Activated CD4-positive, alpha-beta memory T cell treated with anti-CD3 and anti-CD28 coated beads, Interleukin-2, amount 10 ng/mL, durations not matched to agents 7 days and 5 days (primary cell): ENCODE data around the gene IDH1. TPM values are rescaled to one million over a fixed set of nuclear protein-coding genes. Genes with fewer than 3 reads are reported as not detected.
"Not testable (repeated sequence)": the region's sequence is repeated elsewhere in the genome, so short reads cannot be mapped to it uniquely, and the experiment has no call there.

Experiments used
- CTCF ChIA-PET: fragments of 350-600 bp; sonication (Branson Sonifier 250); formaldehyde crosslinking; loops from one replicate; lab custom pipeline; 2021; ENCODE audit warnings: antibody characterized with exemption, inconsistent platforms; lab: Charles Lee
- POLR2A ChIA-PET: fragments of 350-600 bp; sonication (Branson Sonifier 250); formaldehyde crosslinking; loops from one replicate; lab custom pipeline; 2021; ENCODE audit warnings: antibody characterized with exemption; lab: Charles Lee
- DNase-seq: peaks from one replicate; pipeline ENCODE4 v3.0.0-alpha.2; 2020
- H3K27ac Mint-ChIP-seq: one replicate; pipeline ENCODE4 v1.8.0; 2021; ENCODE audit warnings: mild to moderate bottlenecking, mixed read lengths
- H3K27me3 Mint-ChIP-seq: one replicate; pipeline ENCODE4 v1.8.0; 2021; ENCODE audit warnings: mixed read lengths
- H3K36me3 Mint-ChIP-seq: one replicate; pipeline ENCODE4 v1.8.0; 2021; ENCODE audit warnings: low read depth, mixed read lengths
- H3K4me1 Mint-ChIP-seq: one replicate; pipeline ENCODE4 v1.8.0; 2021; ENCODE audit warnings: mixed read lengths
- H3K4me3 Mint-ChIP-seq: one replicate; pipeline ENCODE4 v1.8.0; 2021; ENCODE audit warnings: mild to moderate bottlenecking, mixed read lengths
- H3K9me3 Mint-ChIP-seq: one replicate; pipeline ENCODE4 v1.8.0; 2021; ENCODE audit warnings: mixed read lengths
- total RNA-seq, 2 experiments: library from RNA; stranded (reverse); gene quantifications; one replicate each; pipeline ENCODE4 v1.2.3, GENCODE V29; 2021

The IDH1 gene
- total RNA-seq, 2 experiments from 2014 or later: 41.3 to 44.2 TPM

DNA sequence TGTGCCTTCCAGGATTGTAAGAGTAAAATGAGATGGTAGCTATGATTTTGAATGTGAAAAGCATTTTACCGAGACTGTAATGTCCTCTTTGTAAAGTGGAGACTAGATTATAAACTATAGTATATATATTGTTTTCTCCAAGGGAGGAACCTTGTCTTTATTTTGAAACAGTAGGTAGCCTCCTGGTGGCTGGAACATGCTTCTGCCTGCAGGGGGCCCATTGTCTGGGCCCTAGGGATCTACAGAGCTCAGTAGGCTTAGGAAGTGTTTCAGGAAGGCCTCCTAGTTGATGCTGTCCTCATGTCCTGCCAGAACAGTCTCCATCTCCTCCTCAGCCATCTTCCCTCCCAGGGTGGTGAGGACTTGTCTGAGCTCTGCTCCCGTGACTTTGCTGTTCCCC, 14.2 kb upstream of the IDH1 start:
- no peak for DNase-seq
- no peak overlapping the region for H3K4me3 Mint-ChIP-seq
- H3K27me3 Mint-ChIP-seq: no peaks in the 10 kb centered on the region
- CTCF ChIA-PET: interaction anchor here (0.5 to 5.9 kb wide), 2 partner anchors 15 to 631 kb away, joined by 3 to 82 read pairs; partner anchors contain the start of gene IDH1
- H3K9me3 Mint-ChIP-seq: no peaks in the 10 kb centered on the region
- H3K4me1 Mint-ChIP-seq: peaks cover 53% of the 10 kb centered on the region
- POLR2A ChIA-PET: interaction anchor here (1.0 kb wide), 1 partner anchor 14 kb away, joined by 3 read pairs; the partner anchor contains the start of gene IDH1
- no peak overlapping the region for H3K27ac Mint-ChIP-seq
- peaks cover 42% of the 10 kb centered on the region for H3K36me3 Mint-ChIP-seq

DNA sequence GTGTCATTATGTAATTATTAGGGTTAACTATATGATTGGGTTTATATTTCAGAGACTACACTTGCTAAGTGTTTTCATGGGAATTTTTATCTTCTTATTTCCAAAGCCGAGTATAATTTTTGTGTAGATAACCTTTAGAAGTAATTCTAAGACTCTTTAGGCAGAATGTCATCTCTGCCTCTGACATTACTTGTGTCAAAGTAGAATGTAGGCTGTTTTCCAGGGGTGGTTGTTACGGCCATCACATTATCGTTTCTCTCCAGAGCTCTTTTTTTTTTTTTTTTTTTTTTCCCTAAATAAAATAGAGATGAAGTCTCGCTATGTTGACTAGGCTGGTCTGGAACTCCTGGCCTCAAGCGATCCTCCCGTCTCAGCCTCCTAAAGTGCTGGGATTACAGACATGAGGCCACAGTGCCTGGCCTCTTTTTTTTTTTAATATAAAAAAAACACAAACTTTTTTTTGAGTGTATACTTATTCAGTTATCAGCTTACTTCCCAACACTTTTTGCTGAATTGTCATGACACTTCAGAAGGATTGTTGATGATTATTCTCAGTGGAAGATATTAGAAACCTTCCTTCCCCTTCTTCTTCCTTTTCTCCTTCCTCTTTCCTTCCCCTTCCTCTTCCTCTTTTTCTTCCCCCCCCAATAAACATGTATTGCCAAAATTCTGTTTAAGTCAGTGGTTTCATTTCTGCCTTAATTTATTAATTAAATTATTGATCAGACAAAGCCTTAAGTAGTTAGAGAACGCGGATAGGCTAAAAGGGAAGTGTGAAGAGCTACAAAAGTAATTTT, 13.5 kb upstream of the IDH1 start:
- no peak overlapping the region for H3K4me3 Mint-ChIP-seq
- ChIA-PET CTCF (interaction anchor here (0.5 to 5.9 kb wide), 7 partner anchors 10 to 1979 kb away, joined by 3 to 82 read pairs (median 3); partner anchors contain the start of gene IDH1), POLR2A (no interaction called here)
- DNase-seq: no peak
- H3K27me3 Mint-ChIP-seq: no peaks in the 10 kb centered on the region
- peaks cover 35% of the 10 kb centered on the region for H3K36me3 Mint-ChIP-seq
- H3K4me1 Mint-ChIP-seq: peaks cover 55% of the 10 kb centered on the region
- H3K9me3 Mint-ChIP-seq: no peaks in the 10 kb centered on the region
- H3K27ac Mint-ChIP-seq: no peak overlapping the region

DNA sequence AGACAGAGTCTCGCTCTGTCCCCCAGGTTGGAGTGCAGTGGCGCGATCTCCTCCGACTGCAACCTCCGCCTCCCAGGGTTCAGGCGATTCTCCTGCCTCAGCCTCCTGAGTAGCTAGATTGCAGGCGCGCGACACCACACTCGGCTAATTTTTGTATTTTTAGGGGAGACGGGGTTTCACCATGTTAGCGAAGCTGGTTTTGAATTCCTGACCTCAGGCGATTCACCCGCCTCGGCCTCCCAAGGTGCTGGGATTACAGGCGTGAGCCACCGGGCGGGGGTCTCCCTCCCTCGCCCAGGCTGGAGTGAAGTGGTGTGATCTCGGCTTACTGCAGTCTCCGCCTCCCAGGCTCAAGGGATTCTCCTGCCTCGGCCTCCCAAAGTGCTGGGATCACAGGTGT, 12.7 kb upstream of the IDH1 start:
- POLR2A ChIA-PET: interaction anchor here (1.3 to 3.2 kb wide), 4 partner anchors 13 to 642 kb away, joined by 3 to 35 read pairs (median 6); partner anchors contain the start of genes CCNYL1, IDH1 and METTL21A
- peaks cover 57% of the 10 kb centered on the region for H3K4me1 Mint-ChIP-seq

DNA sequence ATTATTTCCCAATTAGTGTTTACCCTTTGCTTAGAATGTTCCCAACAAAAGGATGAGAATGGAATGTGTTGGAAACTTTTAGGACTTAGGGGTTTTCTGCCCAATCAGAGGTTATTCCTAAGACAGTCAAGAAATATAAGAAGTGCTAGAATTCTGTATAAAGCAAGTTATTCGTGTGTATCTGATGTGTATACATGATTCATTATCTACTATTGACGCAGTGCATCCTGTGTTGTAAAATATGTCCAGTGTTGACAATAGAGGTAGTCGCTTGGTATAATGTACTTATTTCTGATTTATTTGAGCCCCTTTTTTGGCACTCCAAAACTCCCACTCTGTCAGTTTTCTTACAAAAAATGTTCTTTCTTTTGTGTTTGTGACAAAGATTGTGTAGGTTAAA, 12.1 kb upstream of the IDH1 start:
- Mint-ChIP-seq H3K4me3 (peak overlapping the region; percentile 90), H3K9me3 (no peaks in the 10 kb centered on the region), H3K4me1 (peaks cover 57% of the 10 kb centered on the region), H3K36me3 (peaks cover 30% of the 10 kb centered on the region), H3K27ac (peak overlapping the region; percentile 96), H3K27me3 (no peaks in the 10 kb centered on the region)
- DNase-seq: no peak
- CTCF ChIA-PET: interaction anchor here (0.6 to 5.9 kb wide), 5 partner anchors 13 to 640 kb away, joined by 3 to 82 read pairs (median 3); partner anchors contain the start of gene IDH1
- POLR2A ChIA-PET: interaction anchor here (0.9 to 3.2 kb wide), 6 partner anchors 8 to 737 kb away, joined by 3 to 35 read pairs (median 5); partner anchors contain the start of genes CCNYL1, CREB1, IDH1 and METTL21A

More for the DNA sequence above, 12.7 kb upstream of the IDH1 start:
- H3K9me3 Mint-ChIP-seq, H3K27me3 Mint-ChIP-seq, H3K27ac Mint-ChIP-seq, DNase-seq: not testable (repeated sequence)
- CTCF ChIA-PET: interaction anchor here (0.6 to 5.9 kb wide), 5 partner anchors 13 to 1979 kb away, joined by 3 to 82 read pairs (median 3); partner anchors contain the start of gene IDH1
- H3K4me3 Mint-ChIP-seq: peak overlapping the region; percentile 90
- H3K36me3 Mint-ChIP-seq: peaks cover 34% of the 10 kb centered on the region

DNA sequence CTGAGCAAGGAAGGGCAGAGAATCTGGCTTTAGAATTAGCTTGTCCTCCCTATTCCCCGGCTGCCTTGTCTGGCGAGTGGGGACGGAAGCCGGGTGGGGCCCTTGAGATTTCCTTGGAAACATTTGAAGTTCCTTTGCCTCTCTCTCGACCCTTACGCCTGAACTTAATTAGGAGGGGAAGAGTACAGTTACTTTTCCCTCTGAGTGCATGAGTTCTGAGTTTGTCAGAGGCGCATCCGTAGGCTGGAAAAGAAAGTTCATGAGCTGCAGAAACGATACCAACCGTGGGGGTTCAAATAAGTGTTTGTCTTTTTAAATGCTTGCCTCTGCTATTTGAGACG, 11.7 kb upstream of the IDH1 start:
- Mint-ChIP-seq H3K4me1 (peaks cover 56% of the 10 kb centered on the region), H3K27me3 (no peaks in the 10 kb centered on the region), H3K36me3 (peaks cover 28% of the 10 kb centered on the region), H3K4me3 (peak overlapping the region; percentile 90), H3K27ac (peak overlapping the region; percentile 96), H3K9me3 (no peaks in the 10 kb centered on the region)
- ChIA-PET POLR2A (interaction anchor here (0.8 to 3.2 kb wide), 9 partner anchors 8 to 737 kb away, joined by 3 to 35 read pairs (median 5); partner anchors contain the start of genes CCNYL1, CREB1, IDH1 and METTL21A), CTCF (interaction anchor here (0.6 to 5.9 kb wide), 5 partner anchors 12 to 640 kb away, joined by 3 to 82 read pairs (median 3); partner anchors contain the start of gene IDH1)
- DNase-seq: no peak

DNA sequence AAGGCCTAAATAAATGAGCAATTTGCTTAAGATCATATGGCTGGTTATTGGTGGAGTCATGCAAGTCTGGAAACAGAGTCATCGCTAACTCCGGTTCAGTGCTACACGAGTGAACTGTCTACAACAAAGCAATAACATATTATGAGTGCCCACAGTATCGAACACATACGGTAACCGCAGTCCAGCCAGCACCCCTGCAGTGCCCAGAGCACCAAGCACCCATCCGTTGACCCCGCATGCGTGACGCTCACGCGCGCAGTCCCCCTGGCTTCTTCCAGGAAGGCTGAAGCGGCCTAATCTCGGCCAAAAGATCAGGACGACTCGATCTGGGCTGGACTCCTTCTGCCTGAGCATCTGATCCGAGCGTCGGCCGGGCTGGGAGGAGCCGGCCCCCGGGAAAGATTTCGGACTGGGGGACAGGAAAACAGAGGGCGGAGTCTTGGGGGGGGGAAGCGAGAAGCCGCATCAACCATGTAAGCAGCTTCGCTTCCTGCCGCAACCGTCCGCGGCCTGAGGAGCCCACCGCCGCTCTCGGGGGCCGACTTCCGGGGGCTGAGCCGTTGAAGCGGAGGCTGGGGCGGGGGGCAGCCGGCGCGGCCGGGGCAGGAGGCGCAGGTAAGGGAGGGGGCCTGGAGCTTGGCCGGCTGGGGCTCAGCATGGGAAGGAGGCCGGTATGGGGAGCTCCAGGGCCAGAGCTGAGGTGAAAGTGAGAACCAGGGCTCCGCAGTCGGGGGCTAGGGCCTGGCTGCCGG, 11.1 kb upstream of the IDH1 start, which contains the start of gene PIKFYVE:
Gene PIKFYVE, plus strand, starts transcription at position 455 of the 752 bp plus-strand sequence. CDS start 5,265 bp downstream, outside the sequence.
- H3K27ac Mint-ChIP-seq: peak within 1 kb of the TSS; percentile 96
- H3K27me3 Mint-ChIP-seq: no peaks in the 10 kb centered on the region
- H3K36me3 Mint-ChIP-seq: peaks cover 22% of the 10 kb centered on the region
- no peaks in the 10 kb centered on the region for H3K9me3 Mint-ChIP-seq
- peak; percentile 93 for DNase-seq
- peak within 1 kb of the TSS; percentile 90 for H3K4me3 Mint-ChIP-seq
- peaks cover 52% of the 10 kb centered on the region for H3K4me1 Mint-ChIP-seq
- POLR2A ChIA-PET: interaction anchor here (0.8 to 3.2 kb wide), 10 partner anchors 9 to 1122 kb away, joined by 3 to 35 read pairs (median 4); partner anchors contain the start of genes CCNYL1, CREB1, IDH1 and METTL21A
- CTCF ChIA-PET: interaction anchor here (0.6 to 5.9 kb wide), 5 partner anchors 12 to 639 kb away, joined by 3 to 82 read pairs (median 3); partner anchors contain the start of gene IDH1

DNA sequence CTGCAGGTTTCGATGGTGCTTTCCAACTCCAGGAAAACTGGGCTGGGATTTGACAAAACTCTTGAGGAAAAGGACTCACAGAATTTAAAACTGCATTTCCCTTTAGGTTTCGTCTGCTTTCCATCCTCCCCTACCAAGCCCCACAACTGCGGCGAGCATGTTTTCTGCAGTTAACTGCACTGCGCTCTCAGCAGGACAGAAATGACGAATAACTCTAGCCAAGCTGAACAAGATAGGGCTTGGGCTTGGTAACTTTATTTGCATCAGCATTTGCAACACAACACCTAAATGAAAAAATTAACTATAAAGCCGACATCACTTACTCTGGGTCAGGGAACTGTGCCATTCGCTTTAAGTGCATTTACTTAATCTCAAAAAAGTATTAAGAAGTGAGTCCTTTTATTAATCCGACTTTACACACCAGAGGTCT, 10.5 kb upstream of the IDH1 start:
- Mint-ChIP-seq H3K27ac (peak overlapping the region; percentile 96), H3K4me1 (peaks cover 50% of the 10 kb centered on the region), H3K9me3 (no peaks in the 10 kb centered on the region), H3K4me3 (peak overlapping the region; percentile 90), H3K27me3 (no peaks in the 10 kb centered on the region), H3K36me3 (peaks cover 20% of the 10 kb centered on the region)
- CTCF ChIA-PET: interaction anchor here (0.6 to 5.9 kb wide), 2 partner anchors 11 to 105 kb away, joined by 3 to 82 read pairs; partner anchors contain the start of gene IDH1
- peak; percentile 70 for DNase-seq
- POLR2A ChIA-PET: interaction anchor here (0.8 to 3.2 kb wide), 8 partner anchors 11 to 1121 kb away, joined by 3 to 35 read pairs (median 3); partner anchors contain the start of genes CREB1 and IDH1

DNA sequence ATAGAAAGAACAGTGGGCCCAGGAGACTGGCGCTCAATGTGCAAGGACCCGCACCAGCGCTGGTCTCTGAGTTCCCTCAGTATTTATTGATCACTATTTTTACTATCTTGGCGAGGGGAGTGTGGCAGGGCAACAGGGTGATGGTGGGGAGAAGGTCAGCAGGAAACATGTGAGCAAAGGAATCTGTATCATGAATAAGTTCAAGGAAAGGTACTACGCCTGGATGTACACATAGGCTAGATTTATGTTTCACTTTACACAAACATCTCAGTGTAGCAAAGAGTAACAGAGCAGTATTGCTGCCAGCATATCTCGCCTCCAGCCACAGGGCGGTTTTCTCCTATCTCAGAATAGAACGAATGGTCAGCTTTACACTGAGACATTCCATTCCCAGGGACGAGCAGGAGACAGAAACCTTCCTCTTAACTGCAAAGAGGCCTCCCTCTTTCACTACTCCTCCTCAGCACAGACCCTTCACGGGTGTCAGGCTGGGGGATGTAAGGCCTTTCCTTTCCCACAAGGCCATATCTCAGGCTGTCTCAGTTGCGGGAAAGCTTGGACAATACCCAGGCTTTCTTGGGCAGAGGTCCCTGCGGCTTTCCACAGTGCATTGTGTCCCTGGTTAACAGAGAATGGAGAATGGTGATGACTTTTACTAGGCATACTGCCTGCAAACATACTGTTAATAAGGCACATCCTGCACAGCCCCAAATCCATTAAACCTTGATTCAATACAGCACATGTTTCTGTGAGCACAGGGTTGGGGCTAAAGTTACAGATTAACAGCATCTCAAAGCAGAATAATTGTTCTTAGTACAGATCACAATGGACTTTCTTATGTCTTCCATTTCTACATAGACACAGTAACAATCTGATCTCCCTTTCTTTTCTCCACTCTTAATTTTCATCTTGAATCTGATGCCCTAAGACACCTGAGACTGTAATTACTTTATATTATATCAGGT, 2.3 kb upstream of the IDH1 start:
- H3K9me3 Mint-ChIP-seq, DNase-seq, H3K27me3 Mint-ChIP-seq, H3K27ac Mint-ChIP-seq, H3K4me3 Mint-ChIP-seq: not testable (repeated sequence)
- H3K4me1 Mint-ChIP-seq: peaks cover 27% of the 10 kb centered on the region
- ChIA-PET CTCF (interaction anchor here (1.0 to 6.2 kb wide), 3 partner anchors 10 to 15 kb away, joined by 3 to 82 read pairs (median 3); partner anchors contain the start of gene PIKFYVE), POLR2A (interaction anchor here (4.4 kb wide), 1 partner anchor 9 kb away, joined by 35 read pairs; the partner anchor contains the start of gene PIKFYVE)
- H3K36me3 Mint-ChIP-seq: peaks cover 16% of the 10 kb centered on the region

DNA sequence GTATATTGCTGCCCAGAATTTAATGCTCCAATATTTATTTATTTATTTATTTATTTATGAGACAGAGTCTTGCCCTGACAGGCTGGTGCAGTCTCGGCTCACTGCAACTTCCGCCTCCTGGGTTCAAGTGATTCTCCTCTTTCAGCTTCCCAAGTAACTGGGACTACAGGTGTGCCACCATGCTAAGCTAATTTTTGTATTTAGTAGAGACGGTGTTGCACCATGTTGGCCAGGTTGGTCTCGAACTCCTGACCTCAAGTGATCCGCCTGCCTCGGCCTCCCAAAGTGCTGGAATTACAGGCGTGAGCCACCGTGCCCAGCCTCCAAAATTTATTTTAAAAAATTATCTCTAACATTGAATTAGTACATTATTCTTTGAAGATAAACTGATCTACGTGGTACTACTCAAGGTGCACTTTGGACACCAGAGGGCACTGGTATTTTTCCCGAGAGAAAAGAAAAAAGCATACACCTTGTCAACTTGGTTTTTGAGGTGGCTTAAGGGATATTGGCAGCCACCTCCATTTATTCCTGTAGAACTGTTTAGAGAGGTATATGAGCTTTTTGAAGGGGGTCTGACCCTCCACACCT, 1.4 kb upstream of the IDH1 start:
- Mint-ChIP-seq H3K4me1 (peaks cover 28% of the 10 kb centered on the region), H3K27ac (no peak overlapping the region), H3K36me3 (peaks cover 24% of the 10 kb centered on the region), H3K9me3 (no peaks in the 10 kb centered on the region), H3K4me3 (peak overlapping the region; percentile 98), H3K27me3 (peaks cover 4% of the 10 kb centered on the region)
- CTCF ChIA-PET: interaction anchor here (1.0 to 6.2 kb wide), 3 partner anchors 11 to 81 kb away, joined by 3 to 82 read pairs (median 32); partner anchors contain the start of gene PIKFYVE
- POLR2A ChIA-PET: interaction anchor here (4.4 kb wide), 1 partner anchor 10 kb away, joined by 35 read pairs; the partner anchor contains the start of gene PIKFYVE
- DNase-seq: no peak

DNA sequence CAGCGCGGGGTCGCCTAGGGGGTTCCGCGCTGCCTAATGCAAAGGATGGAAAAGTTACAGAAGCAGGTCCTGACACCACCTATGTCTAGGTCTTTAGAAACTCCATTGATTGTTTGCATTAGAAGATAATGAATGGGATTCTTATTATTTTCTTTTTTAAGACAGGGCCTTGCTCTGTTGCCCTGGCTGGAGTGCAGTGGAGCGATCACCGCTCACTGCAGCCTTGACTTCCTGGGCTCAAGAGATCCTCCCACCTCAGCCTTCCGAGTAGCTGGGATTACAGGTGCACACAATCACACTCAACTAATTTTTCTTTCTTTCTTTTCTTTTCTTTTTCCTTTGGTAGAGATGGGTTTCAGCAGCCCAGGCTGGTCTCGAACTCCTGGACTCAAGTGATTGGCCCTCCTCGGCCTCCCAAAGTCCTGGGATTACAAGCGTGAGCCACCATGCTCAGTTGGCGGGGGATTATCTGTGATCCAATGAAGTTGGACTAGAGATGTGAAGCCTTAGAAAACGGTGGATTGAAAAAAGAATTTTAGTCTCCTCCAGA, 761 bp upstream of the IDH1 start:
- CTCF ChIA-PET: interaction anchor here (1.0 to 6.2 kb wide), 4 partner anchors 10 to 80 kb away, joined by 3 to 82 read pairs (median 19); partner anchors contain the start of gene PIKFYVE
- Mint-ChIP-seq H3K27ac (peak overlapping the region; percentile 34), H3K27me3 (peaks cover 4% of the 10 kb centered on the region), H3K36me3 (peaks cover 29% of the 10 kb centered on the region), H3K4me1 (peaks cover 28% of the 10 kb centered on the region), H3K9me3 (no peaks in the 10 kb centered on the region), H3K4me3 (peak overlapping the region; percentile 98)
- no peak for DNase-seq
- POLR2A ChIA-PET: interaction anchor here (1.2 to 4.4 kb wide), 2 partner anchors 10 to 14 kb away, joined by 3 to 35 read pairs; partner anchors contain the start of gene PIKFYVE
